GM12878 (cell line): ENCODE results near the gene NEU3. TPM values are rescaled to one million over a fixed set of nuclear protein-coding genes. Genes with fewer than 3 reads are reported as not detected.

Experiments
- ATAC-seq: fragments of 200-7000 bp; cut with Tn5 transposase; 3 replicates; pipeline ENCODE4 v1.9.1; 2020; ENCODE audit warnings: mild to moderate bottlenecking, moderate library complexity
- BruUV-seq: library from RNA; stranded (reverse); fragments of 400-500 nt; replicated peaks from 2 replicates; lab custom pipeline; 2021; lab: Mats Ljungman, UMichigan
- CTCF ChIA-PET: fragments of 300-600 bp; sonication (Branson Sonifier 250); formaldehyde crosslinking; extraction: SDS; loops from one replicate; lab custom pipeline; 2021; ENCODE audit warnings: inconsistent platforms; lab: Yijun Ruan, JAX
- POLR2A ChIA-PET: fragments of 350-600 bp; formaldehyde crosslinking; extraction: SDS; loops from one replicate; lab custom pipeline; 2021; ENCODE audit warnings: inconsistent platforms; lab: Charles Lee
- RAD21 ChIA-PET: fragments of 300-600 bp; sonication (Branson Sonifier 250); formaldehyde crosslinking; loops from one replicate; lab custom pipeline; 2023; ENCODE audit warnings: antibody characterized with exemption; ENCODE audit not compliant: unreplicated experiment; lab: Charles Lee
- SMC1A ChIA-PET: fragments of 300-600 bp; sonication (Branson Sonifier 250); formaldehyde crosslinking; loops from one replicate; lab custom pipeline; 2023; ENCODE audit not compliant: unreplicated experiment, uncharacterized antibody; lab: Charles Lee
- DNase-seq: peaks from one replicate; pipeline ENCODE4 v3.0.0-alpha.2; 2011; ENCODE audit warnings: low read depth, low spot score
- FAIRE-seq: peaks from 3 replicates; lab custom pipeline; 2011; peaks lifted over from hg19 to GRCh38; lab: Jason Lieb, UNC
- H2AFZ ChIP-seq: 2 replicates; pipeline ENCODE4 v1.6.0; 2011; ENCODE audit warnings: low read depth, low read length, control low read depth; ENCODE audit not compliant: control insufficient read depth
- H3K27ac ChIP-seq: 2 replicates; pipeline ENCODE4 v1.5.1; 2011; ENCODE audit warnings: control low read depth; ENCODE audit not compliant: control insufficient read depth, insufficient read depth
- H3K27me3 ChIP-seq, 2 experiments: replicated peaks in 1 of 2; 2 replicates each; pipeline versions ENCODE4 v1.6.0 to v1.6.1; 2011; ENCODE audit warnings: low read length in 1 of 2; ENCODE audit not compliant: control insufficient read depth in 2 of 2, insufficient read depth in 2 of 2
- H3K36me3 ChIP-seq, 2 experiments: 2 replicates each; pipeline ENCODE4 v1.5.1; 2011; ENCODE audit warnings: low read length in 1 of 2; ENCODE audit not compliant: control insufficient read depth in 2 of 2, insufficient read depth in 2 of 2
- H3K4me1 ChIP-seq: 2 replicates; pipeline ENCODE4 v1.6.1; 2011; ENCODE audit warnings: mild to moderate bottlenecking, low read length, moderate library complexity, mixed read lengths; ENCODE audit not compliant: control insufficient read depth, insufficient read depth
- H3K4me2 ChIP-seq: 2 replicates; pipeline ENCODE4 v1.6.0; 2011; ENCODE audit warnings: control low read depth; ENCODE audit not compliant: control insufficient read depth, insufficient read depth
- H3K4me3 ChIP-seq: fragments of 200-600 bp; sonication (generic); 2 replicates; pipeline ENCODE4 v1.5.1; 2016
- H3K79me2 ChIP-seq: 2 replicates; pipeline ENCODE4 v1.6.0; 2011; ENCODE audit warnings: low read length; ENCODE audit not compliant: control insufficient read depth, insufficient read depth
- H3K9ac ChIP-seq: 2 replicates; pipeline ENCODE4 v1.8.0; 2011; ENCODE audit warnings: low read length, control low read depth, mixed read lengths; ENCODE audit not compliant: control insufficient read depth, insufficient read depth
- H3K9me3 ChIP-seq: replicated peaks from 3 replicates; pipeline ENCODE4 v1.5.1; 2011; ENCODE audit warnings: mild to moderate bottlenecking, low read length; ENCODE audit not compliant: control insufficient read depth, insufficient read depth
- H4K20me1 ChIP-seq: 2 replicates; pipeline ENCODE4 v1.6.0; 2011; ENCODE audit not compliant: control insufficient read depth, insufficient read depth
- CEBPB ChIP-seq, 2 experiments: fragments of 150-350 bp in 1 of 2; IDR thresholded peaks; 2 replicates each; pipeline ENCODE4 v1.6.1; 2012 to 2014; ENCODE audit warnings: low read depth in 2 of 2, low read length in 2 of 2, borderline replicate concordance in 1 of 2, inconsistent platforms in 1 of 2
- CREM ChIP-seq: IDR thresholded peaks from 2 replicates; pipeline ENCODE4 v1.6.1; 2014; ENCODE audit warnings: antibody characterized with exemption, low read depth
- E2F8 ChIP-seq: fragments of 450-650 bp; IDR thresholded peaks from 2 replicates; pipeline ENCODE4 v1.6.1; 2018; ENCODE audit warnings: mild to moderate bottlenecking, low read depth, moderate library complexity; ENCODE audit not compliant: partially characterized antibody
- GABPA ChIP-seq: IDR thresholded peaks from 2 replicates; pipeline ENCODE4 v1.6.1; 2014; ENCODE audit warnings: antibody characterized with exemption, low read depth, mild to moderate bottlenecking, inconsistent platforms
- IKZF1 ChIP-seq: fragments of 450-650 bp; conservative IDR thresholded peaks from 2 replicates; pipeline ENCODE4 v1.6.1; 2017; ENCODE audit warnings: antibody characterized with exemption, mild to moderate bottlenecking
- IRF3 ChIP-seq: fragments of 450-650 bp; IDR thresholded peaks from 2 replicates; pipeline ENCODE4 v1.6.1; 2014; ENCODE audit warnings: mild to moderate bottlenecking
- MEF2B ChIP-seq: fragments of 450-650 bp; IDR thresholded peaks from 2 replicates; pipeline ENCODE4 v1.6.1; 2018; ENCODE audit warnings: mild to moderate bottlenecking, moderate library complexity; ENCODE audit not compliant: partially characterized antibody, poor library complexity, severe bottlenecking
- MTA3 ChIP-seq: IDR thresholded peaks from 2 replicates; pipeline ENCODE4 v1.6.1; 2012; ENCODE audit warnings: low read length, inconsistent platforms, borderline replicate concordance
- NR2F1 ChIP-seq: fragments of 450-650 bp; conservative IDR thresholded peaks from 2 replicates; pipeline ENCODE4 v1.6.1; 2017; ENCODE audit warnings: mild to moderate bottlenecking
- SUZ12 ChIP-seq: fragments of 200-600 bp; sonication (generic); IDR thresholded peaks from one replicate; pipeline ENCODE4 v1.6.1; 2018; ENCODE audit warnings: antibody characterized with exemption, mild to moderate bottlenecking; ENCODE audit not compliant: unreplicated experiment
- TARDBP ChIP-seq: IDR thresholded peaks from 2 replicates; pipeline ENCODE4 v1.6.1; 2016; ENCODE audit warnings: borderline replicate concordance
- ZNF217 ChIP-seq: fragments of 450-650 bp; IDR thresholded peaks from 2 replicates; pipeline ENCODE4 v1.6.1; 2017; ENCODE audit warnings: antibody characterized with exemption, mild to moderate bottlenecking
- WGBS: methylation state at CpG from one replicate; pipeline ENCODE4 v1.1.6; 2016; ENCODE audit warnings: low lambda C conversion rate; ENCODE audit not compliant: insufficient replicate concordance, insufficient coverage; ENCODE audit errors: missing lambda C conversion rate; 5-methylcytosine and 5-hydroxymethylcytosine counted together
- in situ Hi-C: fragments of 300-500 bp; cut with MboI; formaldehyde crosslinking; loops from 9 replicates; pipeline ENCODE4 v1.14.3; 2018; ENCODE audit warnings: mixed read lengths
- intact Hi-C: fragments of 100-400 bp; cut with micrococcal nuclease; formaldehyde crosslinking; loops from one replicate; pipeline ENCODE4 v1.14.2; 2022; ENCODE audit not compliant: unreplicated experiment
- polyA plus RNA-seq, 11 experiments: library from polyadenylated mRNA; depleted of rRNA in 4 of 11; unstranded in 6 of 11; stranded (reverse) in 5 of 11; fragments of >200 nt; fragmentation: Nextera tagmentation in 4 of 11; fragmentation: Illumina TruSeq in 1 of 11; extraction: Ambion mirVana in 4 of 11; extraction: Trizol in 1 of 11; gene quantifications; 1 replicate in 1 of 11; 2 replicates in 10 of 11; pipeline versions ENCODE4 v1.2.1 to v1.2.3, GENCODE V29; 2011 to 2016; ENCODE audit warnings: inconsistent platforms in 2 of 11, missing spikeins in 2 of 11, low read depth in 1 of 11
- total RNA-seq, 4 experiments: library from RNA; depleted of rRNA in 3 of 4; stranded (reverse); fragments of >200 nt in 3 of 4; fragmentation: Illumina TruSeq in 1 of 4; extraction: Trizol in 1 of 4; gene quantifications; 2 replicates each; pipeline versions ENCODE4 v1.2.1 to v1.2.3, GENCODE V29; 2013 to 2021

The NEU3 gene
- total and polyA plus RNA-seq, 10 of the 15 experiments (the other 5 are each of a cell fraction or from before 2014, with no cell fraction given) = 2.5 to 20.3 (median 13.4) TPM

GRCh38 chr11:75001686-75002085 is 13.0 kb downstream of the NEU3 start (continued):
- no peak for TF ChIP-seq ZNF217
- TF ChIP-seq MTA3 = no peak

GRCh38 chr11:75002516-75002915 is 13.8 kb downstream of the NEU3 start:
- Histone ChIP-seq H3K27ac (no peak overlapping the region), H2AFZ (no peak overlapping the region), H3K36me3 (peaks cover 9 to 24% of the 10 kb centered on the region in 2 experiments), H3K9me3 (no peaks in the 10 kb centered on the region; the same call in 2 of the 3 replicates), H3K27me3 (no peaks in the 10 kb centered on the region), H3K4me1 (peaks cover 19% of the 10 kb centered on the region), H3K4me3 (no peak overlapping the region), H3K9ac (no peak overlapping the region), H3K4me2 (no peak overlapping the region), H3K79me2 (no peaks in the 10 kb centered on the region; the same call in 1 of the 2 replicates), H4K20me1 (no peaks in the 10 kb centered on the region)
- POLR2A ChIA-PET = interaction anchor here (1.0 to 1.1 kb wide), 2 partner anchors 10 to 13 kb away, joined by 3 to 4 read pairs; partner anchors contain the start of gene NEU3
- RAD21 ChIA-PET = interaction anchor here (0.8 to 1.3 kb wide), 5 partner anchors 10 to 73 kb away, joined by 3 to 4 read pairs (median 3); partner anchors contain the start of gene NEU3
- ATAC-seq (no peak), DNase-seq (no peak), FAIRE-seq (no peak)
- no peak for TF ChIP-seq CREM
- TF ChIP-seq SUZ12 = no peak
- no peak for TF ChIP-seq CEBPB (IDR thresholded peaks at IDR 0.05; ENCODE audit: borderline replicate concordance in 1 of 2, low read depth in 2 of 2, low read length in 2 of 2)
- TF ChIP-seq E2F8 = no peak
- TF ChIP-seq IRF3 = no peak
- TF ChIP-seq GABPA = no peak
- no peak for TF ChIP-seq MEF2B
- TF ChIP-seq IKZF1 = no peak
- no peak for TF ChIP-seq NR2F1
- no peak for TF ChIP-seq TARDBP
- WGBS = 95% methylated on average over 1 of the region's 1 CpG
- CTCF ChIA-PET = interaction anchor here (0.9 to 4.0 kb wide), 7 partner anchors 8 to 246 kb away, joined by 3 to 24 read pairs (median 3); no protein-coding TSS in a partner anchor
- no TSS peak for BruUV-seq
- SMC1A ChIA-PET = interaction anchor here (0.9 to 2.0 kb wide), 5 partner anchors 9 to 62 kb away, joined by 3 to 9 read pairs (median 6); partner anchors contain the start of gene NEU3
- intact Hi-C loops (no loop called here), in situ Hi-C loops (no loop called here)
